GM21786 (cell line): ENCODE measurements around the gene SYNDIG1.

Experiments used
- ATAC-seq: cut with Tn5 transposase; IDR thresholded peaks from one replicate; pipeline ENCODE4 v1.9.1; 2021; ENCODE audit not compliant: unreplicated experiment

SYNDIG1 gene

DNA sequence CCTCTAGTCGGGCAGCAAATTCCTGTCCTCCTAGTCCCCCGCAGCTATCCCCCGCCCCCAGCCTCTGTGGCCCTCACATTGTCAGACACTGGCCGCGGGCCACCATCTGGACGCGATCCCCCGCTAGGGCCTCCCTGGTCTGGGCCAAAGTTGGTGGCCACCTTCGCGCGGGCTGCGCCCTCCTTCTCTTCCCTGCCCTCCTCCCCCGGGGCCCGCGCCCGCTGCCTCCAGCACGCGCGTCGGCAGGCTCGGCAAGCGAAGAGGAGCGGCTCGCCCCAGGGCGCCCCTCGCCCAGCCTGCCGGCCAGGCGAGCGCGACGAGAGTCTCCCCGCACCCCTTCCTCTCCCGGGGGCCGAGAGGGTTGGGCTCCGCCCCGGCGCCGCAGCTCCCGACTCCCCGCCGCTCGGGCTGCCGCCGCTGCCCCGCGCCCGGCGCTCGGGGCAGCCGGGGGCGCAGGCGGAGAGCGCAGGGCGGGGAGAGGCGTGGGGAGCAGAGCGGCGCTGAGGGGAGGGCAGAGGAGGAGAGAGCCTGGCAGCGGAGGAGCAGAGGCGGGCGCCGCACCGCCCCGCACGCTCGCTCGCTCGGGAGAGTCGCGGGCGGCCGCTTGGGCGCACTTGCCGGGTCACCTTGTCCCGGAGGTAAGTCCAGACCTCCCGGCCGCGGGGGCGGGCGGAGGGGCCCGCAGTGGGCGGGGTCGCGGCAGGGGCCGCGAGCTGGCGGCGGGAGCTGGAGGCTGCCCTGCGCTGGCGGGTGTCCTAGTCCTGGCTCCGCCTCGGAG is at the start of gene SYNDIG1:
TSS of gene SYNDIG1 (plus strand) at position 514 of the 778 bp plus-strand sequence. CDS start 73,469 bp downstream, outside the sequence.
- no peak for ATAC-seq

DNA sequence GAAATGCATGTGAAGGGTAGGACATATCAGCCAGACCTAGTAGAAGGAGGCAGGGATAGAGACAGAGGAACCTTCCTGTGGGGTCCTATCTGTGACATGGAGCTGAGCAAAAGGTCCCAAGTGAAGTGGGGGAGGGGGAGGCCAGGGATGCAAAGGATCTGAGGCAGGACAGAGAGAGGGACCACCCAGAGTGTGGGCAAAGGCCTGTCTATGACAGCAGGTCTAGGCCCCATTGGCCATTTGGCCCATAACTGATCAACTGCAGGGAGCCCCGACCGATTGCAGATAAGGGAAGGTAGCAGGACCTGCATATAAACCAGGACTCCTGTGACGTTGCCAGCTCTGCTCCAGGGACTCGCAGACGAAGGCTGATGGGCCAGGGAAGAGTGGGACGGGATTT is 49.6 kb upstream of the SYNDIG1 start:
- ATAC-seq = no peak

DNA sequence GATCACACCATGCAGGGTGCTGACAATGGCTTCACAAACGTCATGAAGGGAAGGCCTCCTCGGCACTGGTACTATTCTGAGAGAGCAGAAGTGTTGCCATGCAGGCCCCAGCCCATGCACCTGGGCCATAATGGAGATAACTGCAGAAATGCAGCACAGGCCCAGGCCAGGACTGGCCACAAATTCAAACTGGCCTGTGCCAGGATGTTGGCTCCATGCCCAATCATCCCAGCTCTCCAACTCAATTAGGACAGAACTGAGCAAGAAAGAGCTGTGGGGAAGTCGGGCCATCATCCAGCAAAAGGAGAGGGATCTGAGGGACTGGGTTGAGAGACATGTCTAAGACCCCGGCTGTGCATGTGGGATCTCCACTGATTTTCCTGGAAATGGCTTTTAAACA is 48.9 kb upstream of the SYNDIG1 start:
- no peak for ATAC-seq

DNA sequence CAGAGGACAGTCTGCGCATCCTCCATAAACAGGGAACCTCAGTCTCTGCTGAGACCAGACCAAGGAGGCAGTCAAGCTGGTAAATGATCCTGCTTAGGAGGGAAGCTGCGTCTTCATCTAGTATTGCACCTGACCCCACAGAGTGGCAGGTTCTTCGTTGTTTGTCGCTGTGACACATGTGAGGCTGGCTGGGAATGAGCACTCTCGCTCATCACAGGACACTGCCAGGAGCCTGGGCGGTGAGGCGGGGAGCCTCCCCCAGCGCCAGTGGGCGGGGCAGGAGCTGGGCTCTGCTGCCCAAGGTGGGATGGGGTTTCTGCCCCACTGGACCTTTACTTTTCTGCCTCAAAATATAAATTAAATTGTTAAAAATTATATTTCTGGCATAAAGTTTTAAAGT is 48.4 kb upstream of the SYNDIG1 start:
- ATAC-seq = no peak

DNA sequence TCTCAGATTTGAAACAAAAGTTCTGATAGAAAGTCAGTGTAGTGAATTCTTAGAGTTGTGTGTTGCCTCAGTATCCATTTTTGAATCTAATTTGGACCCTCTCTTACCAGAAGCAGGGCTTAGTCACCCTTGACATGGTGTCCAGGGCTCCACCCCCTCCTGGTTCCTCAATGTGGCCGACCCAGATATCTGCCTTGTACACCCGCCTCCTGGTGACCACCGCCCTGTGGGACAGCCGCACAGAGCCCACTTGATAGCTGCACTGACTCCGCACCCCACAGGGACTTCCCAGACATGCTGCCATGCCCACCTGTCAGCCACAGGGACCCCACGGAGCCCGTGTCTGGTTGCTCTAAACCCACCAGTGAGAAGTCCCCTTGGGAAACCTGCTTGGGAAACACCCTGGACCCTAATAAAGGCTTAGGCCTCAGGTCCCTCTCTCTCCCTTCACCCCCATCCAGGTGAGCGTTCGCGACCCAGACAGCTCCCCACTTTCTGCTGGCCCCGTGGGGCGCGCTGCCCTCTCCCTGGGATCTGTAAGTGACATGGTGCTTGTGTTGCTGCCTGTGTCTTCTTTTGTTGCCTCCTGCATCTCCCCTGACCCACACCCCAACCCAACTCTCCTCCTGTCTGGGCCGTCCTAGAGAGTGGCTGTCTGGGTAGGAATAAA is 47.2 kb upstream of the SYNDIG1 start:
- no peak for ATAC-seq

DNA sequence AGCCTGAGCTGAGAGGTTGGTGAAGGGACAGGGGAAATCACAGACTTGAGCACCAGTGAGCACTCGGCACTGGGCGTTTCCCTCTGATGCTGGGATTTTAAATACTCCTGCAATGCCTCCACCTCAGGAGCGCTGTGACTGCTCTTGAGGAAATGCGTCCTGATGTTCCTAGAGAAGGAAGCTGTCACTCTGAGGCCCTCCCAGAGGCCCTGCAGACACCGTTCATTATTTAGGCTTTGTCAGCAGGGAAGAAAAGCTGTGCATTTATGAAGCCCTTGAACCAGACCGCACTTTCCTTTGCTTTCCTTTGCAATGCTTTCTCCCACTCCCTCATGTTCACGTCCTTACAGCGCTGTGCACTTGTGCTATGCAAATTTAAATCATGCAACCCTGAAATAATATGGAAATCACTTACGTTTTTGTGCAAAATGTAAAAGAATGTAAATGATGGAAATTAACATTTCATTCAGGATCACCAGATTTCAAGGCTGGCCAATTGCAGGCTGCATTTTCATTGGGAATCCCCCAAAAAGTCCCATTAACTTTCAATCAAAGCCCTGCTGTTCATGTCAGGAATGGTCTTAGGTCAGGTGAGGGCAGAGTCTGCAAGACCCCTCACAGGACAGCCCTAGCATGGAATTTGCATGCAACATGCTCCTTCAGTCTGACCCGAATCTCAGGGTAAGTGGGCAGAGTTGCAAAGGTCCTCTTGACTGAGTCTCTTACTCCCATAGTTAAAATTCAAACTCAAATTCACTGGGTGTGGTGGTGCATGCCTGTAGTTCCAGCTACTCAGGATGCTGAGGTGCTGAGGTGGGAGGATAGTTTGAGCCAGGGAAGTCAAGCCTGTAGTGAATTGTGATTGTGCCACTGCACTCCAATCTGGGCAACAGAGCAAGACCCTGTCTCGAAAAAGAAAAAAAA is 45.8 kb upstream of the SYNDIG1 start:
- no peak for ATAC-seq

DNA sequence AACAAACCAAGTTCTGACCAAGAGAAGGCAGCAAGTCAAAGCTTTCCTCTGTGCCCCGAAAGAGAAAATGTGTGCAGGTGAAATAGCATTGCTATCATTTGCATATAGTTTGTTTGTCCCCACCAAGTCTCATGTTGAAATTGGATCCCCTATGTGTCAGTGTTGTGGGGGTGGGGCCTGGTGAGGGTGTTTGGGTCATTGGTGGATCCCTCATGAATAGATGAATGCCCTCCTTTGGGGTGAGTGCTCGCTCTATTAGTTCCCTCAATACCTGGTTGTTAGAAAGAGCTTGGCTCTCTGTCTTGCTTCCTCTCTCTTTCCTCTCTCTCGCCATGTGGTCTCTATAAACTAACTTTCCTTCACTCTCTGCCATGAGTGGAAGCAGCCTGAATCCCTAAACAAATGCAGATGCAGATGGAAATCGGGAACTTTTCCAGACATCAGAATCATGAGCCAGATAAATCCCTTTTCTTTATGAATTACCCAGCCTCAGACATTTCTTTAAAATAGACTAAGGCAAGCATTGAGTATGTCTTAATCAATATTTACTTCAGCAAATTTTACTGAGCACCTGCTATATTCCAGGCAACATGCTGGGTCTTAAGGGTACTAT is 43.8 kb upstream of the SYNDIG1 start:
- ATAC-seq = no peak

DNA sequence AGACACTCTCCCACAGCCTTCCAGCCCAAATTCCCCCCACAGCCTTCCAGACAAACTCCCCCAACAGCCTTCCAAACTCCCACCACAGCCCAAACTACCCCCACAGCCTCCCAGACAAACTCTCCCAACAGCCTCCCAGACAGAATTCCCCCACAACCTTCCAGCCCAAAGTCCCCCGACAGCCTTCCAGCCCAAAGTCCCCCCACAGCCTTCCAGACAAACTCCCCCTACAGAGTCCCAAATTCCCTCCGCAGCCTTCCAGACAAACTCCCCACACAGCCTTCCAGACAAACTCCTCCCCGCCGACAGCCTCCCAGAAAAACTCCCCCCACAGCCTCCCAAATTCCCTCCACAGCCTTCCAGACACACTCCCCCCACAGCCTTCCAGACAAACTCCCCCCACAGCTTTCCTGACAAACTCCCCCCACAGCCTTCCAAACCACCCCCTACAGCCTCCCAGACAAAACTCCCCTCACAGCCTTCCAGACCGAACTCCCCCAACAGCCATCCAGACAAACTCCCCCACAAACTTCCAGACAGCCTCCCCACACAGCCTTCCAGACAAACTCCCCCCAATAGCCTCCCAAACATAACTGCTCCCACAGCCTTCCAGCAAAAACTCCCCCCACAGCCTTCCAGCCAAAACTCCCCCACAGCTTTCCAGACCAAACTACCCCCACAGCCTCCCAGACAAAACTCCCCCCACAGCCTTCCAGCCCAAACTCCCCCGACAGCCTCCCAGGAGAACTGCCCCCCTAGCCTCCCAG is 38.0 kb upstream of the SYNDIG1 start:
- ATAC-seq = no peak

DNA sequence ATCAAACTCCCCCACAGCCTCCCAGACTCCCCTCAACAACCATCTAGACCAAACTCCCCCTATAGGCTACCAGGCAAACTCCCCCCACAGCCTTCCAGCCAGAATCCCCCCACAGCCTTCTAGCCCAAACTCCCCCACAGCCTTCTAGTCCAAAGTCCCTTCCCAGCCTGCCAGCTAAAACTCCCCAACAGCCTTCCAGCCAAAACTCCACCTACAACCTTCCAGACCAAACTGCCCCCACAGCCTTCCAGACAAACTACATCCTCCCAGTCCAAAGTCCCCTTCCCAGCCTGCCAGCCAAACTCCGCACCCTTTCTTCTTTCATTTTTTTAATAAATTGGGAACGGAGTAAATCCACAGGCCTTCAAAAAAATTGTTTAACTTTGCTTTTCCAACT is 37.4 kb upstream of the SYNDIG1 start:
- ATAC-seq = no peak

DNA sequence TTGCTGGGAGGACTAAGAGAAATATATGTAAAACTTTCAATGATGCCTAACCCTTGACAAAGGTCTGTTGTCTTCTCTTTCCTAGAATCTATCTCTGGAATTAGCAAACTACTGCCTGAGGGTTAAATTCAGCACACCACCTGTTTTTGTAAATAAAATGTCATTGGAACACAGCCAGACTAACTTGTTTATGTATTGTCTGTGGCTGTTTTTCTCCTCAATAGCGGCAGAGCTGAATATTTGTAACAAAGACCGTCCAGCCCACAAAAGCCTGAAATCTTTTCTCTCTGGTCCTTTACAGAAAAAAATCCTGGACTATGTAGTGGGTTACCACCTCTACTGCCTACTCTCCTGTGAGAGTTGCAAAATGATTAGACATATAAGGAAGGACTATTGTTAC is 33.3 kb upstream of the SYNDIG1 start:
- ATAC-seq = no peak

DNA sequence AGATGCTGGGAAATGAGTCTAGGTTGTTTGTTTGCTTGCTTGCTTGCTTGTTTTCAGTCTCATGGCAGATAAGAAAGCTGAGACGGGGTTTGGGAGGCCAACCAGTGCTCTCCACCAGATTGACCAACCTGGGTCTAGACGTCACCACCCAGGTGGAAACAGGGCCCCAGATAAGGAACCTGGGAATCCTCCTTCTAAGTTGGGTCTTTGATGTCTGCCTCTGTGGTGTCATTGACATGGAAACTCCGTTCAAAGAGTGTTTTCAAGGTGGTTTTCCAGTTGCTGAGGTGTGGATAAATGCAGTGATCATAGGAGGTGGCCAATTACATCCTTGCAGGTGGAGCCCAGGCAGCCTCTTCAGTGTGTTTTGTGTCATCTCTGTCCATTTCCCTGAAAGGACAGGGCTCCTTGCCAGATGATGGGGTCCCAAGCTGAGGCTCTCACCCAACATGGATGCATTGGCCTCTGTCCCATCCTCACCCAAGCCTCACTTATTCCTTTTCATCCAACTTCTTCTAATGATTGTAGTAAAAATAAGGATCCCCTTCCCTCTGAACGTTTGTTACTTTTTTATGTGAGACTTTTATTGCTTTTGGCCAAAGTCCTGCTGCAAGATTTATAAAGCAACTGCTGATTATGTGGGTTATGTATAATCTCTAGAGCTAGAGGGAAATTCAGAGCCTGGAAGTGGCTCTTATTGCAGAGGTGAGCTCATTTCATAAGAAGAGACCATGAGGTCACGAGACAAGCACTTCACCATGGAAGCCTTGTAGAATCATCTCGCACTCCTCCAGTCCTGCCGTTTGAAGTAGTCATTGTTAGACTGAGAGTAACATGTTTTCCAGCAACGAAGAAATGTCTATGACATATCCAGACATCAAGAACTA is 32.0 kb upstream of the SYNDIG1 start:
- no peak for ATAC-seq

DNA sequence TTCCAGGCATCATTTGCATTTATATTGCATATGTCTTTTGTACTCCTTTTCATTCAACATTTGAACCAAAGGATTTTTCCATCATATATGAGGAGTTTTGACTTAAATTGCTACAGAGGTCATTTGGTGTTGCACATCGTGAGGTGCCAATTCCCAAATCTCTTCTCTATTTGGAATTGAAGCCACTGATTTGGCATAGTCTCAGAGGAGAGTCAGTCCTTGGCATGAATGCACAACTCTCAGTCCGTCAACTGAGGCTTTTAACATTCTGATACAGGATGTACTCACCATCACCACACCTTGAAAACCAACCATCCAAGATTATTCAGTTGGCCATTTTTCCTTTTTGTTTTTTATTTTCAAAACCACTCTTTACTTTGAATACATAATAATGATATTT is 31.1 kb upstream of the SYNDIG1 start:
- no peak for ATAC-seq

DNA sequence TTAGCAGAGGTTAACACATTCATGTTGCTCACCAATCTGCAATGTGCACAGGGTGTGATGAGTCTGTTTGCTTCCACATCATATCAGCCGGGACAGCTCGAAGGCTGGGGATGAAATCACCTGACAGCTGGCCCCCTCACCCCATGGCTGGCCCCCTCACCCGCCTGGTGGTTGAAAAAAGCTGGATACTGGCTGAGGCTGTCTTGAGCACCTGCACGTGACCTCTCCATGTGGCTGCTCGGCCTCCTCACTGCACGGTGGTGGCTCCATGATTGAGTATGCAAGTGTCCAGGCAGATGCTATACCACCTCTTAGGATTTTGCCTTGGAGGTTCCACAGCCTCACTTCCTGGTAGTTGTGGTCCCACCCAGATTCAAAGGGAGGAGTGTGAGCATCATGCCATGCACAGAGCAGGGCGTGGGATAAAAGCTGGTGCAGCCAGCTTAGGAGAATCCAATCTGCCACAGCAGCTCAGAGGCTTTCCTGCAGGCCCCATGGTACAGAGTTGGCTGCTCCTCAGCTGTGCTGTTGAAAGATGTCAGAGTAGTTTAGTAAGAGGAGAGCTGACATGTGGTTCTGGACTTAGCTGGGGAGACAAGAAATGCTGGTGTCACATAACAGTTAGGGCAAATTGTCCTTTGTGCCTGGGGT is 29.6 kb upstream of the SYNDIG1 start:
- ATAC-seq = no peak

DNA sequence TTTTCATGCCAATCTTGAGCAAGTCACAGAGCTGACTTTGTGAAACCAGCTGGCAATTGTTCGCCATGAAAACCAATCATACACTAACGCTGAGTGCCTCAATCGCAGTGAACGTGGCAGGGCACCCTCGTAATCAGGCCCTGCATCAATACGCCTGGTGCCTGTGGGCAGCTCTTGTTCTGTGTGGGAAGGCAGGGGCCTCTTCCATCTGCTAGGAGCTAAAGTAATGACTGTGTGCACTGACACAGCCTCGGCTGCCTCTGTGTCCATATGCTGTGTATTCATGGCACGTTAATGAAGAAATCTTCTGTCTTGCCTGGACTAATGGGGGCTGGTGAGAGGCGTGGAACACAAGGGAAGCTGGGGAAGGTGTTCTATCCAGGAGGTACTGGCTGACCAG is 27.8 kb upstream of the SYNDIG1 start:
- no peak for ATAC-seq

DNA sequence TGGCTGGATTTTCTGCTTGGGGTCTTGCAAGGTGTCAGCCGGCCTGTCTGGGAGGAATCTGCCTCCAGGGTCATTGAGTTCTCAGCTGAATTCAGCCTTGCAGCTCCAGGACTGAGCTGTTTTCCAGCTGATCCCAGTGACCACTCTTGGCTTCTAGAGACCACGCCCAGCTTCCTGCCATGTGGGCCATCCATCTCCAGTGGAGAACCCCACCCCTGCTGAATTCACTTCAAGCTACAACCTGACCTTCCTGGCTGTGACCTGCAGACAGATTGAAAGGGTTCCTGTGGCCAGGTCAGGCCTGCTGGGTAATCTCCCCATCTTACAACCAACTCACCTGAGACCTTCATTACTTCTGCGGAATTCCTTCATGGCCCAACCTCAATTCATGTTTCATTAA is 26.5 kb upstream of the SYNDIG1 start:
- no peak for ATAC-seq

DNA sequence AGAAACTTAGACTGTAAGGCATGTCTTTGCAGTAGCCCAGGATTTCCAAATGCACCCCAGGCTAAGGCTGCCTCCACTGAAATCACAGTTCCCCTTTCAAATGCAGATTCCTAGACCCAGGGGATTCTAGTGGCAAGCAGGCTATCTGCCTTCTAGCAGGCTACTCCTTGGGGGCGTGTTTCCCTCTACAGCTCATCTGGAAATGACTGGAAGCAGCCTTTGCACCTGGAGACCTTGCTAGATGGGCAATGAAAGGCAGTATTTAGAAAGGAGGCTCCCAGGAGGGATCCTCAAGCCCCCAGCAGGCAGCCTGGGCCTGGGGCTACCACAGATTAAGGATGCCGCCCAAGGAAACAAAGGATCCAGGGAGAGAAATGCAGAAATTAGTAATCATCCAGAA is 26.0 kb upstream of the SYNDIG1 start:
- ATAC-seq = no peak

DNA sequence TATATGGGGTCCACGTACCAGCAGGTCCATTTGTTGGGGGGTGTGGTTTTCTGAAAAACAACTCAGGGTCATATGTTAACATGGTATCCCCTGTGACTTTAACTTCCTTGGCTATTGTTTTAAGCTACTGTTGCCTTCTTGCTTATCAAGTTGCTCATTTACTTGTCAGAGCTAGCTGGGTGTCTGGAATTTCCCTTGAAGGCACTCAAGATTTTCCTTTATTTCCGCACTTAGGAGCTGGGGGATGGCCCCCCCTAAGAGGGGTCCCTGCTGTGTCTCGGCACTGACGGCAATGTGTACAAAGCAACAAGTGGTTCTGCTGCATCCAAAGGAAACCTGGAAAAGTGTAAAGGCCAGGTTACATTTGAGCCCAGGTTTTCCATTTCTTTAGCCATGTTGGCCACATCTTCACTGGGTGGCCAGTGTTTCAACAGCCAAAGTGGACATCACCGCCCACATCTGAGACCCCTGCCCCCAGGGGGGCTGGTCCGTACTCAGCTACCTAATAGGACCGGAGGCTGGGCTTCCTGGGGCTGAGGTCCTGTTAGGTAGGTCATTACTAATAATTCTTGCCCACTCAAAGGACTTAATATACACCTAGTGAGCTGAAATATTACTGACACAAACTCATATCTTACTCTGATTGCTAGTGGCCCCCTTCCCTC is 24.8 kb upstream of the SYNDIG1 start:
- ATAC-seq = no peak

DNA sequence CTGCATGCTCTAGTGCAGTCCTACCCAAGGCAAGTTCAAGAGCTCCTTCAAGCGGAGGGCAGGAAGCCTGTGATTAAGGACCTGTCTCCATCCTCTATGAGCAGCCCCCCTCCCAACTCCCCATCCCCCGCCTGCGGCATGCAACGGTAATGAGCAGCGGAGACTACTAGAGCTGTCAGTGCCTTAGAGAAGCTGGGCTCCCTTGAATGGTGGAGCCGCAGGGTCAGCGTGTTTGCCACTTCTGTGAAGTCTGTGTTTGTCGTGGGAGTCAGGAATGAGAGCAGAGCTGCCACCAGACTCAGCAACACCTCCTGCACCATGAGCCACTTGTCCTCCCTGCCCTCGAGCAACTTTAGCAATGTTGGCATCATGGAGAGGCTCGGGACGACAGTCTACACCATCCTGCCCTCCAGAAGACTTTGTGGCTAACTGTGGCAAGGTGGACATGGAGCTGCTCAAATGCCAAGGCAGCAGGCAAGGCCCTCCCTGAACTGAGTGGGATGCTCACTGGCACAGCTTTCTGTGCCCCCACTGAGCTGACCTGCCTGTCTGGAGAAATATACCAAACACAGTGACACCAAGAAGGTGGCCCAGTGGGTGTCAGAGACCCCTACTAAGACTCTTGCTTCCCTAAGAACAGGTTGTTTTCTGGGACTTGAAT is 23.8 kb upstream of the SYNDIG1 start:
- ATAC-seq = no peak
